ENCODE measurements around the gene DDX19B. TPM values are rescaled to one million over a fixed set of nuclear protein-coding genes. Genes with fewer than 3 reads are reported as not detected.

Gene DDX19B
- polyA plus RNA-seq, 1 donor from 2014 or later: 53.8 TPM

Other genes with a start within 250 kb of the DDX19B start
- gene PDPR, start 184.9 kb upstream of the DDX19B start, polyA plus RNA-seq: 9.5 TPM
- not detected for gene CLEC18C, start 125.4 kb upstream of the DDX19B start, polyA plus RNA-seq
- gene EXOSC6, start 47.2 kb upstream of the DDX19B start, polyA plus RNA-seq: 4.8 TPM
- 37.6 TPM for gene AARS1, start 9.7 kb upstream of the DDX19B start, polyA plus RNA-seq
- gene DDX19A, start 47.7 kb downstream of the DDX19B start, polyA plus RNA-seq: 38.2 TPM
- 9.7 TPM for gene ST3GAL2, start 139.9 kb downstream of the DDX19B start, polyA plus RNA-seq
- gene FCSK, start 155.4 kb downstream of the DDX19B start, polyA plus RNA-seq: 4.6 TPM
- gene COG4, start 224.4 kb downstream of the DDX19B start, polyA plus RNA-seq: 36.9 TPM
- 122 TPM for gene SF3B3, start 224.6 kb downstream of the DDX19B start, polyA plus RNA-seq

Measured in IgD-negative memory B cell (primary cell).